ENCODE results near the gene GLRB. TPM values are rescaled to one million over a fixed set of nuclear protein-coding genes. Genes with fewer than 3 reads are reported as not detected.

Gene GLRB
- total and polyA plus RNA-seq, 2 donors (not counting 1 experiment from before 2014, with no cell fraction given): not detected

GRCh38 chr4:157096439-157096838 lies 20.5 kb downstream of the GLRB start:
- intact Hi-C loops (cut with micrococcal nuclease): no loop called here
- WGBS (ENCODE audit: insufficient coverage): no CpG with 5 or more reads among the region's 1 CpG
- no peak overlapping the region for H3K4me3 ChIP-seq (ENCODE audit: control extremely low read depth in 1 of 5, extremely low read depth in 1 of 5, insufficient read depth in 1 of 5, low read depth in 2 of 5, low read length in 4 of 5)

GRCh38 chr4:157099506-157099905 lies 23.6 kb downstream of the GLRB start:
- Histone ChIP-seq H3K79me2 (ENCODE audit: control insufficient read depth, insufficient read depth, low read length) (no peaks in the 10 kb centered on the region), H3K9ac (ENCODE audit: low read length) (no peak overlapping the region), H4K20me1 (ENCODE audit: control insufficient read depth, insufficient read depth, low read length, poor library complexity, severe bottlenecking) (no peaks in the 10 kb centered on the region), H3K4me2 (replicated peaks; ENCODE audit: low read depth, low read length, poor library complexity, severe bottlenecking) (no peak overlapping the region), H3K36me3 (replicated peaks in 1 of 2; ENCODE audit: control extremely low read depth in 1 of 2, control insufficient read depth in 1 of 2, extremely low read depth in 1 of 2, insufficient read depth in 2 of 2, low read length in 1 of 2) (no peaks in the 10 kb centered on the region), H2AFZ (ENCODE audit: insufficient read depth, low read depth, low read length, poor library complexity, severe bottlenecking) (no peak overlapping the region), H3K4me3 (ENCODE audit: control extremely low read depth in 1 of 5, extremely low read depth in 1 of 5, insufficient read depth in 1 of 5, low read depth in 2 of 5, low read length in 4 of 5) (no peak overlapping the region), H3K27me3 (replicated peaks in 1 of 4; ENCODE audit: control extremely low read depth in 1 of 4, control insufficient read depth in 3 of 4, insufficient read depth in 4 of 4, low read length in 3 of 4) (no peaks in the 10 kb centered on the region), H3K9me3 (ENCODE audit: control extremely low read depth in 1 of 3, control insufficient read depth in 2 of 3, insufficient read depth in 1 of 3, low read length in 2 of 3) (no peaks in the 10 kb centered on the region), H3K4me1 (ENCODE audit: control insufficient read depth in 2 of 2, insufficient read depth in 2 of 2, low read length in 2 of 2) (no peaks in the 10 kb centered on the region), H3K27ac (ENCODE audit: low read length in 2 of 2) (no peak overlapping the region)
- Mint-ChIP-seq H3K27ac (no peak overlapping the region), H3K27me3 (no peaks in the 10 kb centered on the region), H3K4me1 (no peaks in the 10 kb centered on the region), H3K9me3 (ENCODE audit: insufficient read depth) (peaks cover 2% of the 10 kb centered on the region), H3K4me3 (no peak overlapping the region)
- DNase-seq (no peak), ATAC-seq (ENCODE audit: low read depth) (no peak)
- intact Hi-C loops (cut with micrococcal nuclease): no loop called here
- no peak for TF ChIP-seq EZH2 (IDR thresholded peaks at IDR 0.05; ENCODE audit: borderline replicate concordance, insufficient read depth, low read depth, low read length, poor library complexity, severe bottlenecking)
- TF ChIP-seq CTCF (IDR thresholded peaks at IDR 0.05): no peak
- ChIA-PET POLR2A (no interaction called here), CTCF (no interaction called here)
- WGBS (ENCODE audit: insufficient coverage): no CpG with 5 or more reads among the region's 4 CpGs

More at GRCh38 chr4:157096439-157096838, 20.5 kb downstream of the GLRB start:
- no peaks in the 10 kb centered on the region for H3K4me1 Mint-ChIP-seq
- Histone ChIP-seq H4K20me1 (ENCODE audit: control insufficient read depth, insufficient read depth, low read length, poor library complexity, severe bottlenecking) (no peaks in the 10 kb centered on the region), H3K27ac (ENCODE audit: low read length in 2 of 2) (no peak overlapping the region), H3K27me3 (replicated peaks in 1 of 4; ENCODE audit: control extremely low read depth in 1 of 4, control insufficient read depth in 3 of 4, insufficient read depth in 4 of 4, low read length in 3 of 4) (no peaks in the 10 kb centered on the region), H2AFZ (ENCODE audit: insufficient read depth, low read depth, low read length, poor library complexity, severe bottlenecking) (no peak overlapping the region), H3K36me3 (replicated peaks in 1 of 2; ENCODE audit: control extremely low read depth in 1 of 2, control insufficient read depth in 1 of 2, extremely low read depth in 1 of 2, insufficient read depth in 2 of 2, low read length in 1 of 2) (no peaks in the 10 kb centered on the region), H3K4me2 (replicated peaks; ENCODE audit: low read depth, low read length, poor library complexity, severe bottlenecking) (no peak overlapping the region), H3K4me1 (ENCODE audit: control insufficient read depth in 2 of 2, insufficient read depth in 2 of 2, low read length in 2 of 2) (no peaks in the 10 kb centered on the region), H3K79me2 (ENCODE audit: control insufficient read depth, insufficient read depth, low read length) (no peaks in the 10 kb centered on the region), H3K9ac (ENCODE audit: low read length) (no peak overlapping the region), H3K9me3 (ENCODE audit: control extremely low read depth in 1 of 3, control insufficient read depth in 2 of 3, insufficient read depth in 1 of 3, low read length in 2 of 3) (no peaks in the 10 kb centered on the region)
- no peak for TF ChIP-seq CTCF (IDR thresholded peaks at IDR 0.05)
- TF ChIP-seq EZH2 (IDR thresholded peaks at IDR 0.05; ENCODE audit: borderline replicate concordance, insufficient read depth, low read depth, low read length, poor library complexity, severe bottlenecking): no peak
- ChIA-PET CTCF (no interaction called here), POLR2A (no interaction called here)
- H3K4me3 Mint-ChIP-seq: no peak overlapping the region
- no peaks in the 10 kb centered on the region for H3K27me3 Mint-ChIP-seq
- no peaks in the 10 kb centered on the region for H3K9me3 Mint-ChIP-seq (ENCODE audit: insufficient read depth)
- DNase-seq (no peak), ATAC-seq (ENCODE audit: low read depth) (no peak)
- H3K27ac Mint-ChIP-seq: no peak overlapping the region
